NCI-H2081 treated with DMSO at 0.1 percent for 48 hours (cell line): ENCODE data around the gene DESI2.

ENCODE experiments used
- DNase-seq: peaks from one replicate; lab custom pipeline; 2025; lab: John Stamatoyannopoulos, UW

Gene DESI2

DNA sequence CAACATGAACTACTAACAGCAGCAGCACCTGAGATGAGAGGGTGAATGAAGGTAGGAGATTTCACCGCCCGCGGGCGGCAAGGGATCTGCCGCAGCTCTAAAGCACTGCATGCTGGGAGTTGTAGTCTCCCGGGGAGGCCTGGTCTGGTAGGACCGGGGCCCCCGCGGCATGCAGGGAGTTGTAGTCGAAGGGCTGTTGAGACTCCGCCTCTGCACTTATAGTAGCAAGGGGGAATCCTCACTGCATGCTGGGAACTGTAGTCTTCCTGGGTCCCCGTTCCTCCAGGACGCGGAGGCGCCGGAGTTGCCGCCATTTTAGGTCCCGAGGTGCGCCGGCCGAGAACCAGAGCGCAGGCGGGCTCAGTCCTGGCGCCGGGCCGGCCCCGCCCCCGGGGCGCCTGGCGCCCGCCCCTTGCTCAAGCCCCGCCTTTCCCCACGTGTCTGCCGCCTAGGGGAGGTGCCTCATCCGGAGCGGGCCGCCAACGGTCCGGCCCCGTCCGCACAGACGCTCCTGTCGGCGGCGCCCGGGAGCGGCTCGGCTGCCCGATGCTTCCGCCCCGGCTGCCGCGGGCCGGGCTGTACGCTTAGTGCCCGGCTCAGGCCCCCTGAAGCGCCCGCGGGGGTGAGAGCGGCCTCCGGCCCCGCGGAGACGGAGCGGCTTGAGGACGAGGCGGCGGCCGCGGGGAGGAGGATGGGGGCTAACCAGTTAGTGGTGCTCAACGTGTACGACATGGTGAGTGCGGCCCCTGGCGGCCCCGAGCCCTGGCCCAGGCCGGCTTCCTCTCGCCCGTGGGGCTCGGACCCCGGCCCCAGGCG is at the start of gene DESI2:
Gene DESI2 (plus strand): TSS at position 504 of the 816 bp plus-strand sequence. CDS start 188 bp downstream, at position 692.
- peak; percentile 99 for DNase-seq

DNA sequence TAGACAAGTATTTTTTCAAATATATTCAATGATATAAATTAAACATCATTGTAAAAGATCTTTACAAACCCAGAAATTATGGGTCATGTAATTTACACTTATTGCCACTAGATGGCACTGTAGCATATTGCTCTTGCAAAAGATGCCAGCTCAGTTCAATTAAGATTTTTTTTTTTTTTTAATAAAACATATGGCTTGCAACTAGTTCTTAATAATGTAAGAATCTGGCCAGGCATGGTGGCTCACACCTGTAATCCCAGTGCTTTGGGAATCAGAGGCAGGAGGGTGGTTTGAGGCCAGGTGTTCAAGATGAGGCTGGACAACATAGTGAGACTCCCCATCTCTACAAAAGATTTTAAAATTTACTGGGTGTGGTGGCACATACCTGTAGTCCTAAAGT is 49.4 kb upstream of the DESI2 start:
- DNase-seq: no peak

DNA sequence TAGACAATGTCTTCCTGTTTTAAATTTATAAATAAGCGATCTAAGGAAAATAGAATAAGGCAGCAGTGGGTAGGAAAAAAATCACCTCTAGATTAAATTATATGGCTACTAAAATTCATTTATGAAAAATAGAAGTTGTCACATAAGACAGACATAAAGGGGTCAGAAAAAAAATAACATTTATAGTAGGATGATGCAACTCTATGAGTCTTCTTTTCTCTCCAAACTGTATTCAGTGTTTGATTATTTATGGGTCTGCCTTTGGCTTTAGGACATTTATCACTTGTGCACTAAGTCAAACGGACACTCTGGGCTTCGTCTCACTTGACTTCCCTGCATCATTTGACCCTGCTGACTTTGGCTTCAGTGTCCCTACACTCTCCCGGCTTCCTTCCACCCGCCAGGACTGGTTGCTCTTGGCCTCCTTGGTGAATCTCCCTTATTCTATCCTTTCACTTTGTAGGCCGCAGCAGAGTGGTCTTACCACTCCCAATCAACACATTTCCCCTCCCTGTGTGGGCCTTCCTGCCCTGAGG is 47.0 kb upstream of the DESI2 start:
- no peak for DNase-seq

DNA sequence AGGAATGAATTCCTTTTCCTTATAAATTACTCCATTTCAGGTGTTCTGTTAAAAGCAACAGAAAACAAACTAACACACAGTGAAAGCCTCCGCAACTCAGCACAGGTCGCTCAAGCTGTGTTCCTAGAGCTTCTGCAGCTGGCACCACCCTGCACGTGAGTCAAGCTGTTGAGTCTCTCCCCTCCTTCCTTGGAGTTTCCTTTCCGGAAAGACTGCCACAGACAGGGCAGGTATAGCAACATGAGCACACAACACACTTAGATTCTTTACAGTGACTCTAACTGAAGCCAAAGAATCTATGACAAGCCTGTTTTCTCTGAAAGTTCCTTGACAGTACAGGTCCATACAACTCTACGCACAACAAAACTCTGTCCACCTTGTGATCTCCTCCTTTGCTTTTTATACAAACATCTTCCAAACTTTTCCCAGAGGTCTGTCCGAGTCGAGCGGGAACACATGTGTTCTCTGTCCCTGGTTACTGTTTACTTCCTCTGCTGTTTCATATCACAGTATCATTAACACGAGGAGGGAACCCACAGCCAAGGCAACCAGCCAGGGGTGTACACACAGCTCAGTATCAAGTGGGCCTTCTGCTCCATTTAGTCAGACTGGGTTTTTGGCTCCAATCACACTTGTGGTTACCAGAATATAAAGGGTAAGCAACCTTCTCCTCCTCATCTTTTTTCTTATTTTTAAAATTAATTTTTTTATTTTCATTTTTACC is 38.7 kb upstream of the DESI2 start:
- no peak for DNase-seq

DNA sequence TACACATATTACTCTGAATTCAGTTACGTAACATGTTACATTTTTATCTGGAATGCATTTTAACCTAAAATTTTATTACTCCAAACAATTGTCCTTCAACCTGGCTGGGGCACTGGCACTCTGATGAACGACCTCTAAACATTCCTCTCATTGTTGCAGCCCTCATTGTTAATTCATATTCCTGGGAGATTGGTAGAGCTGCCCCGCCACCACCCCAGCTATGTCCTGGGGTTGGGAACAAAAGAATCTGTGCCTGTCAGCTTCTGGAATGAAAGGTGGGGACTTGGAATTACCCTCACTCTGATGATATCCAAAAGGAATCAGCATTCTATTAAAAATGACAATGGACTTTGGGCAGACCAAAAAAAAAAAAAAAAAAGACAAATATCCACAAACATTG is 38.0 kb upstream of the DESI2 start:
- no peak for DNase-seq

- DNase-seq: no peak
Measured at GRCh38 chr1:244615301-244615700, 37.6 kb upstream of the DESI2 start.

GRCh38 chr1:244626709-244627108 is 26.2 kb upstream of the DESI2 start:
- no peak for DNase-seq

- DNase-seq: no peak
Measured at GRCh38 chr1:244628789-244629188, 24.1 kb upstream of the DESI2 start.

DNA sequence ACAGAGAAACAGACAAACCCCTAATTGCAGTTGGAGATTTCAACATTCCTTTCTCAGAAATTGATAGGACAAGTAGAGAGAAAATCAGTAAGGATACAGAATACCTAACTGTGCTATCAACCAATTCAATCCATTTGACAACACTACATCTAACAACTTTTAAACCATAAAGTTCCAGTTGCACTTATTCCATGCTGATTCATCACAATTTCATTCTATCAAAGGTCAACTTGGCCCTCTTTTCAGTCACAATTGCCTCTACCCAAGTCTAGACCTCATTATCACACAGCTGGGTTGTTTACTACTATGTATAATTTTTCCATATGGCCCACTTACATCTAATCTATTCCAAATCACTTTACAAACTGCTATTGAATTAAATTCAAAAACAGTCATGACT is 19.8 kb upstream of the DESI2 start:
- no peak for DNase-seq

- no peak for DNase-seq
Measured at GRCh38 chr1:244634546-244634945, 18.4 kb upstream of the DESI2 start.

GRCh38 chr1:244636488-244637259 is 16.3 kb upstream of the DESI2 start:
- DNase-seq: no peak

- DNase-seq: no peak
Measured at GRCh38 chr1:244639561-244639960, 13.4 kb upstream of the DESI2 start.

- DNase-seq: no peak
Measured at GRCh38 chr1:244640917-244641316, 12.0 kb upstream of the DESI2 start.

- no peak for DNase-seq
Measured at GRCh38 chr1:244642526-244642925, 10.4 kb upstream of the DESI2 start.

- no peak for DNase-seq
Measured at GRCh38 chr1:244642988-244643387, 9.9 kb upstream of the DESI2 start.

DNA sequence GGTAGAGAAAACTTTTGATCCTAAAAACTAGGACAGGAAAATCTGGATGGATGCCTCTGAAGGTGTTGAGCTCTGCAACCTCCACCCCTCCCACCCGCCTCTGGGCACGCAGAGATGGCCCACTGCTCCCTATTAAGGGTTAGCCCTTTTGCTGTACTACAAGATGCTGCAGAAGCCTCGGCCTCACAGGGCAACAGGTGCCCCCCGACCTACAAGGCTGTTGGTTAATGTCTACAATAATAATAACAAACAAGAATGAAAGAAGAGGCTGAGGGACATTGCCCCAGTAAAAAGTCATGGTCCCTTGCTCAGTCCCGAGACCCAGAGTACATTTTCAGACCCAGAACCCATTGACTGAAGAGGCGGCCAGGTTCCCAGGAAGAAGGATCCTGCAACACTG is 7.5 kb upstream of the DESI2 start:
- DNase-seq: no peak

- no peak for DNase-seq
Measured at GRCh38 chr1:244645890-244646289, 7.0 kb upstream of the DESI2 start.

- no peak for DNase-seq
Measured at GRCh38 chr1:244647819-244648218, 5.1 kb upstream of the DESI2 start.

DNA sequence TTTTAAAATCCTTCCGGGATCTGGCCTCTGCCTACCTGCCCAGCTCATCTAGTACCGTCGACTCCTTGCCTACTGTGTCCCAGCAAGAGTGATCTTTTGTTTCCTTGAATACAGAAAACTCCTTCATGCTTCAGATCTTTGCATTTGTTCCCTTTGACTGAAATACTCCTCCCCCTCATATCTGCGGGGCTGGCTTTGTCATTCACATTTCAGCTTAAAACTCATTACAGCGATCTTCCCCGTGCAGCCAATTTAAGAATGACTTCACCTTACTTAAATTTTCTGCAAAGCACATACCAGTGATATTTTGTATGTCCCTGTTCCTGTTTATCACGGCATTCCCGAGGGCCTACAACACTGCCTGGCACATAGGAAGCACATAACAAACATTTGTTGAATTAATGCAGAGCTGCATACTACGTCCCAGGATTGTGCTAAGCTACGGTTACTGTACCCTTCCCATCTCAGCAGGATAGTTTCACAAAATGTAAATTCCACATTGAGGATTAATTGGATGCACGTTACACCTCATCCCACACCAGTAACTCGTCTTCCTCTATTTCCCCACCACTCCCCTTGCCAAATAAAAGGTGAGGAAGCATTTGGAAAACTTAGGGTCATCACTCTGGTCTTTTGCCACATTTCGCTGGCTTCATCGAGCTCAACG is 837 bp upstream of the DESI2 start:
- DNase-seq: no peak

GRCh38 chr1:244653439-244654107 is 647 bp downstream of the DESI2 start:
- no peak for DNase-seq
